Upper lobe of left lung (tissue), 4 donors: ENCODE results near the gene ODAD4.

Experiments used
- CTCF ChIP-seq, 6 experiments: fragments of 450-650 bp in 4 of 6; fragments of 200-600 bp in 2 of 6; sonication (generic) in 2 of 6; IDR thresholded peaks; one replicate each; pipeline ENCODE4 v1.5.1; 2016 to 2019; ENCODE audit warnings: antibody characterized with exemption in 6 of 6
- EP300 ChIP-seq, 4 donors: sonication (generic); formaldehyde crosslinking; IDR thresholded peaks; one replicate each; pipeline ENCODE4 v1.5.1; 2017; ENCODE audit warnings: antibody characterized with exemption in 4 of 4, control low read depth in 2 of 4
- POLR2A ChIP-seq, 4 donors: fragments of 450-650 bp; IDR thresholded peaks; one replicate each; pipeline ENCODE4 v1.5.1; 2016 to 2017; ENCODE audit warnings: antibody characterized with exemption in 4 of 4, mild to moderate bottlenecking in 2 of 4
- POLR2AphosphoS5 ChIP-seq, 2 donors: sonication (generic); formaldehyde crosslinking; IDR thresholded peaks; one replicate each; pipeline ENCODE4 v1.5.1; 2017; ENCODE audit warnings: antibody characterized with exemption in 2 of 2

GRCh38 chr17:42009170-42009569 lies 78.8 kb downstream of the ODAD4 start:
- TF ChIP-seq CTCF (IDR thresholded peaks at IDR 0.05) (no peak), EP300 (IDR thresholded peaks at IDR 0.05) (no peak), POLR2A (IDR thresholded peaks at IDR 0.05) (no peak), POLR2AphosphoS5 (IDR thresholded peaks at IDR 0.05) (no peak)
